Measurements from ENCODE around the gene RPE. TPM values are rescaled to one million over a fixed set of nuclear protein-coding genes. Genes with fewer than 3 reads are reported as not detected.

The RPE gene
- total RNA-seq, 1 donor from 2014 or later: 16.4 TPM

- Histone ChIP-seq H3K9me3 (replicated peaks) (no peaks in the 10 kb centered on the region), H3K27me3 (ENCODE audit: low read depth) (peaks cover 14% of the 10 kb centered on the region), H3K4me1 (no peaks in the 10 kb centered on the region), H3K4me3 (no peak overlapping the region), H3K36me3 (no peaks in the 10 kb centered on the region), H3K27ac (replicated peaks) (no peak overlapping the region)
- no peak for DNase-seq
- intact Hi-C loops (cut with micrococcal nuclease): loop anchor here (10.0 kb wide), 1 partner anchor 631 kb away; no protein-coding TSS in a partner anchor
- TF ChIP-seq CTCF (IDR thresholded peaks at IDR 0.05; ENCODE audit: borderline replicate concordance): no peak
Observed at GRCh38 chr2:209965723-209966122, 36.7 kb upstream of the RPE start.

DNA sequence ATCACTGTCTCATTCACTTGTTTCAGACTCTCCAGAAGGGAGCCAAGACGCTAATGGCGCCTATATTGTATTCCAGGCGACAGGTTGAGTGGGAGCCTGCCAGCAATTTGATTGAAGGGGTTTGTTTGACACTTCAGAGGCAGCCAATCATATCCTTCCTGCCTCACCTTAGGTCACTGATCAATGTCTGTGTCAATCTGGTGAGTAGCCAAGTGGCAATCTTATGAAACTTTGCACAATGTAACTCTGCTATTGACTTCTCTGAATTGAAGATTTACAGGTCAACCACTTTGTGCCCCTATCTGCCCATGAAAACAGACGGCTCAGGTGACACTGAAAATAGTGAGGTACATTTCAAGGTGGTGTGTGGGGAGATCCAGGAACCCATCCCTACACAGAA, 32.7 kb upstream of the RPE start:
- intact Hi-C loops (cut with micrococcal nuclease): loop anchor here (10.0 kb wide), 1 partner anchor 635 kb away; no protein-coding TSS in a partner anchor

GRCh38 chr2:209970271-209970670, 32.2 kb upstream of the RPE start:
- no peaks in the 10 kb centered on the region for H3K9me3 ChIP-seq (replicated peaks)
- intact Hi-C loops (cut with micrococcal nuclease): no loop called here
- peaks cover 46% of the 10 kb centered on the region for H3K27me3 ChIP-seq (ENCODE audit: low read depth)
- no peak overlapping the region for H3K4me3 ChIP-seq
- no peaks in the 10 kb centered on the region for H3K36me3 ChIP-seq
- H3K4me1 ChIP-seq: no peaks in the 10 kb centered on the region
- no peak overlapping the region for H3K27ac ChIP-seq (replicated peaks)
- TF ChIP-seq CTCF (IDR thresholded peaks at IDR 0.05; ENCODE audit: borderline replicate concordance): no peak
- DNase-seq: no peak

More for the DNA sequence above, 32.7 kb upstream of the RPE start:
- no peaks in the 10 kb centered on the region for H3K9me3 ChIP-seq (replicated peaks)
- no peaks in the 10 kb centered on the region for H3K36me3 ChIP-seq
- peaks cover 46% of the 10 kb centered on the region for H3K27me3 ChIP-seq (ENCODE audit: low read depth)
- H3K27ac ChIP-seq (replicated peaks): no peak overlapping the region
- no peaks in the 10 kb centered on the region for H3K4me1 ChIP-seq
- H3K4me3 ChIP-seq: no peak overlapping the region
- no peak for DNase-seq
- TF ChIP-seq CTCF (IDR thresholded peaks at IDR 0.05; ENCODE audit: borderline replicate concordance): no peak

DNA sequence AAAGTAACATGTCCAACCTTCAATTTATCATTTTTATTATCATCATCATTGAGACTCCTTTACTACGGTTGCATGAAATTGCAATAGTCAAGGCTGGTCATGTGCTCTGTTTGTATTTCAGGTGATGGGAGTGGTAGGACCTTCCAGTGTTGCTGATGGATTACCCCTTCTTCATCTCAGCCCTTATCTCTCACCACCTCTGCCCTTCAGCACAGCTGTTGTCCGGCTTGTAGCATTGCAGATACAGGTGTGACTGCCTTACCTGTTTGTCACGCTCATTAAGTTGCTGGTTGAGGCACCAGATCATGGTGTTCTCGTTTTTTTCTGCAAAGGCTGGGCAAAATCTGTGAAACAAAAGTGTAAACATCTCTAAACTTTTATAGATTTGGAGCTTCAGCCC, 31.7 kb upstream of the RPE start:
- H3K27ac ChIP-seq (replicated peaks): no peak overlapping the region
- intact Hi-C loops (cut with micrococcal nuclease): no loop called here
- DNase-seq: no peak
- peaks cover 49% of the 10 kb centered on the region for H3K27me3 ChIP-seq (ENCODE audit: low read depth)
- H3K9me3 ChIP-seq (replicated peaks): no peaks in the 10 kb centered on the region
- H3K4me3 ChIP-seq: no peak overlapping the region
- H3K4me1 ChIP-seq: no peaks in the 10 kb centered on the region
- TF ChIP-seq CTCF (IDR thresholded peaks at IDR 0.05; ENCODE audit: borderline replicate concordance): no peak
- H3K36me3 ChIP-seq: no peaks in the 10 kb centered on the region

DNA sequence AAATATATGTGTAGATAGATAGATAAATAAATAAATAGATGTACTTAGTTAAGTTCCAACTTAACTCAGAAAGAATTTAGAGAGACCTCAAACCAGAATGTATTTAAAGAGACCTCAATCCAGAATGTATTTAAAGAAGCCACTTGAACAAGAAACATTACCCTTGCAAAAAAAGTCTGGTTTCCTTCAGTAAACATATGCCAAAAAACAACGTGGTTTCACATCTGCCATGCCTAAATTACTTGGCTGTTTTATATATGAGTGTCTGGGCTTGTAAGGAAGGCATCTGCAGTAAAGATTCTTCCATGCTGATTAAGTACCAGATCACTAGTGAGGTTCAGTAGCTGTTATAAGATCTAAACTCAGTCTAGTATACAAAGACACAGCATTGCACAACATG, 29.1 kb upstream of the RPE start:
- no peak overlapping the region for H3K4me3 ChIP-seq
- intact Hi-C loops (cut with micrococcal nuclease): no loop called here
- no peak for TF ChIP-seq CTCF (IDR thresholded peaks at IDR 0.05; ENCODE audit: borderline replicate concordance)
- H3K27ac ChIP-seq (replicated peaks): no peak overlapping the region
- H3K36me3 ChIP-seq: no peaks in the 10 kb centered on the region
- H3K4me1 ChIP-seq: no peaks in the 10 kb centered on the region
- H3K9me3 ChIP-seq (replicated peaks): no peaks in the 10 kb centered on the region
- peaks cover 55% of the 10 kb centered on the region for H3K27me3 ChIP-seq (ENCODE audit: low read depth)
- DNase-seq: no peak

GRCh38 chr2:209974576-209974975, 27.9 kb upstream of the RPE start:
- intact Hi-C loops (cut with micrococcal nuclease): no loop called here
- DNase-seq: no peak

More at GRCh38 chr2:209974576-209974975, 27.9 kb upstream of the RPE start:
- H3K4me3 ChIP-seq: no peak overlapping the region
- H3K27me3 ChIP-seq (ENCODE audit: low read depth): peaks cover 51% of the 10 kb centered on the region
- H3K9me3 ChIP-seq (replicated peaks): no peaks in the 10 kb centered on the region
- no peak overlapping the region for H3K27ac ChIP-seq (replicated peaks)
- TF ChIP-seq CTCF (IDR thresholded peaks at IDR 0.05; ENCODE audit: borderline replicate concordance): no peak
- H3K4me1 ChIP-seq: no peaks in the 10 kb centered on the region
- H3K36me3 ChIP-seq: no peaks in the 10 kb centered on the region

Data from left ventricle myocardium inferior (tissue), 1 donor.